ENCODE measurements around the gene TPST1.

The TPST1 gene

DNA sequence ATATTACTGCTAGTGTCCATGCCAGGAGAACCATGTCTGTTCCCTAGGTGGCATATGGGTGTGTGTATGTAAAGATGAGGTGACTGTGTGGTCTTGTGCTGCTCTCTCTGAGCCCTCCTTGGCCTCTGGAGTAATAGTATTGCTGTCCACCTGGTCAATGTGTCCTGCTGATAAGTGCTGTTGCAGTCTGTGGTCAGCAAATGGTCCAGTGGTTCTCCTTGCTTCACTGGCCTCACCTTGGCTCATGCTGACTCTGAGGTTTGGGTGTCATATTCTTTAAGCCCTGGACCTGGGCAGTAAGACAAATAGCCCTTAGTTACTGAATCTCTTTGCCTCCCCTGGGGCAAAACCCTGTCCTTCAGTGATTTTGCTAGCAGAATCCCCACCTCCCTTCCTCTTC lies 56.8 kb downstream of the TPST1 start:
- H3K4me1 Mint-ChIP-seq = no peaks in the 10 kb centered on the region
- no peaks in the 10 kb centered on the region for H3K27me3 Mint-ChIP-seq (ENCODE audit: low read depth)
- peaks cover 38% of the 10 kb centered on the region for H3K9me3 Mint-ChIP-seq
- no peak overlapping the region for H3K4me3 Mint-ChIP-seq
- H3K27ac Mint-ChIP-seq = no peak overlapping the region
- peaks cover 48% of the 10 kb centered on the region for H3K36me3 Mint-ChIP-seq (ENCODE audit: low read depth)
- TF ChIP-seq, protein P1, sequence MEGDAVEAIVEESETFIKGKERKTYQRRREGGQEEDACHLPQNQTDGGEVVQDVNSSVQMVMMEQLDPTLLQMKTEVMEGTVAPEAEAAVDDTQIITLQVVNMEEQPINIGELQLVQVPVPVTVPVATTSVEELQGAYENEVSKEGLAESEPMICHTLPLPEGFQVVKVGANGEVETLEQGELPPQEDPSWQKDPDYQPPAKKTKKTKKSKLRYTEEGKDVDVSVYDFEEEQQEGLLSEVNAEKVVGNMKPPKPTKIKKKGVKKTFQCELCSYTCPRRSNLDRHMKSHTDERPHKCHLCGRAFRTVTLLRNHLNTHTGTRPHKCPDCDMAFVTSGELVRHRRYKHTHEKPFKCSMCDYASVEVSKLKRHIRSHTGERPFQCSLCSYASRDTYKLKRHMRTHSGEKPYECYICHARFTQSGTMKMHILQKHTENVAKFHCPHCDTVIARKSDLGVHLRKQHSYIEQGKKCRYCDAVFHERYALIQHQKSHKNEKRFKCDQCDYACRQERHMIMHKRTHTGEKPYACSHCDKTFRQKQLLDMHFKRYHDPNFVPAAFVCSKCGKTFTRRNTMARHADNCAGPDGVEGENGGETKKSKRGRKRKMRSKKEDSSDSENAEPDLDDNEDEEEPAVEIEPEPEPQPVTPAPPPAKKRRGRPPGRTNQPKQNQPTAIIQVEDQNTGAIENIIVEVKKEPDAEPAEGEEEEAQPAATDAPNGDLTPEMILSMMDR (IDR thresholded peaks at IDR 0.05; ENCODE audit: unreplicated experiment in 3 of 3) = no peak

DNA sequence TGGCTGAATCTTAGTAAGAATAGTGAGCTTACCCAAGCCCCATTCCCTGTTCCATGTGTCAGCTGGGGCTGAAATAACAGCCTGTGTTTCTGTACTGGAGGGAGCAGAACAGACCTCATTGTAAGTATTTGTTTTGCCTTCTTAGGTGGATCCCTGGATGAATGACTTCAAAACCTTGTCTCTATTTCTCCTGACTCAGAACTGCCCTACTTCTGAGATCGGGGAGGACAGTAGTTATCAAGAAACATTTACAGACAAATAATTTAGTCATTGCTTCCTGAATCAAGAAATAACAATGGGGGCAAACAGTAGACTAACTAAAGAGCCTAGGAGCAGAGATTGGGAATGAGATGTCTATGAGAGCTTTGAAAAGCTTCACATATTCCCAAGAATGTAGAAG lies 58.8 kb downstream of the TPST1 start:
- Mint-ChIP-seq H3K27me3 (ENCODE audit: low read depth) (no peaks in the 10 kb centered on the region), H3K36me3 (ENCODE audit: low read depth) (peaks cover 54% of the 10 kb centered on the region), H3K4me3 (no peak overlapping the region), H3K4me1 (no peaks in the 10 kb centered on the region), H3K27ac (no peak overlapping the region), H3K9me3 (peaks cover 45% of the 10 kb centered on the region)
- TF ChIP-seq, protein P1 (IDR thresholded peaks at IDR 0.05; ENCODE audit: unreplicated experiment in 3 of 3) = no peak

DNA sequence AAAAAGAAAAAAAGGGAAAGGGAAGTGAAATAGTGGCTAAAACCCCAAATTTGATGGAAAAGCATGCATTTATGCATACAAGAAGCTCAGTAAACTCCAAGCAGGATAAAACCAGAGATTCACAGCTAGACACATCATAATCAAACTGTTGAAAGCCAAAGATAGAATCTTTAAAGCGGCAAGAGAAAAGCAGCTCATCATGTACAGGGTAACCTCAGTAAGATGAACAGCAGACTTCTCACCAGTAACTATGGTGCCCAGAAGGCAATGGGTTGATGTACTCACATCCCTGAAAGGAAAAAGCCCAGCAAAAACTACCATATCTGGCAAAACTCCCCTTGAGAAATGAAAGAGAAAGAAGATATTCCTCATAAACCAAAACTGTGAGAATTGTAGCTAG lies 60.4 kb downstream of the TPST1 start:
- Mint-ChIP-seq H3K36me3 (ENCODE audit: low read depth) (peaks cover 61% of the 10 kb centered on the region), H3K4me3 (no peak overlapping the region), H3K27ac (no peak overlapping the region), H3K9me3 (peaks cover 45% of the 10 kb centered on the region), H3K27me3 (ENCODE audit: low read depth) (no peaks in the 10 kb centered on the region), H3K4me1 (no peaks in the 10 kb centered on the region)
- TF ChIP-seq, protein P1 (IDR thresholded peaks at IDR 0.05; ENCODE audit: unreplicated experiment in 3 of 3) = no peak

DNA sequence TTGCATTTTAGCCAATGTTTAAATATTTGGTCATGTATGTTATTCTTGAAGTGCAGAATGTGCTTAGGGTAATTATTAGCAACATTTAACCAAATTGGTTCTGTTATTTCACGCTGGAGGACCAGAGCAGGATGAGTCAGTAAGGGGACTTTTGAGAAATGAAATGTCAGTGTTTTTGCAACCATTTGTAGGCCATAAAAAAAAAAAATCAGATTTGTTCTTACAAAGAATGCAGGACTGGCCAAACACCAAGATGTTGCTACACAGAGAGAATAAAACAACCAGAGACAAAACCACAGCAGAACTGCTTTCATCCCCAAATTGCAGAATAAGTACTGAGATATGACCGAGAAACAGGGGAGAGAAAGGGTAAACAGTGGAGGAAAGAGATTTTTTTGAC lies 62.1 kb downstream of the TPST1 start:
- Mint-ChIP-seq H3K4me3 (no peak overlapping the region), H3K27ac (no peak overlapping the region), H3K27me3 (ENCODE audit: low read depth) (no peaks in the 10 kb centered on the region), H3K9me3 (peaks cover 48% of the 10 kb centered on the region), H3K36me3 (ENCODE audit: low read depth) (peaks cover 68% of the 10 kb centered on the region), H3K4me1 (no peaks in the 10 kb centered on the region)
- TF ChIP-seq, protein P1 (IDR thresholded peaks at IDR 0.05; ENCODE audit: unreplicated experiment in 3 of 3) = no peak

DNA sequence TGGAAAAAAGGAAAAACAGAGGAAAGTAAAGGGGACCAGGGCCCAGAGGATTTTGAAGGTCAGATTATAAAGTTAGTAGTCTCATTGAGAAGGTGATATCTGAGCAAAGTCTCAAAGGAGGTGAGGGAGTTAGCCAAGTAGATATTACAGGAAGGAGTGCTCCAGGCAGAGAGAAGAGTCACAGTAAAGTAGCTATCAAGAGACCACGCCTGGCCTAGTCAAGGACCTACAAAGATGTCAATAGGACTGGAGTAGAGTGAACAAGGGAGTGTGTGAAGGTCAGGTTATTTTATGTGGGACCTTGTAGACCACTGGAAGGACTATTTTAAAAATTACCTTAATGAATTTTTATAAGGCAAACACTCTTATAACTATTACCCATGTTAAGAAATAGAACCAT lies 64.8 kb downstream of the TPST1 start:
- Mint-ChIP-seq H3K4me1 (no peaks in the 10 kb centered on the region), H3K9me3 (peaks cover 43% of the 10 kb centered on the region), H3K36me3 (ENCODE audit: low read depth) (peaks cover 61% of the 10 kb centered on the region), H3K4me3 (no peak overlapping the region), H3K27ac (no peak overlapping the region), H3K27me3 (ENCODE audit: low read depth) (no peaks in the 10 kb centered on the region)
- TF ChIP-seq, protein P1 (IDR thresholded peaks at IDR 0.05; ENCODE audit: unreplicated experiment in 3 of 3) = no peak

DNA sequence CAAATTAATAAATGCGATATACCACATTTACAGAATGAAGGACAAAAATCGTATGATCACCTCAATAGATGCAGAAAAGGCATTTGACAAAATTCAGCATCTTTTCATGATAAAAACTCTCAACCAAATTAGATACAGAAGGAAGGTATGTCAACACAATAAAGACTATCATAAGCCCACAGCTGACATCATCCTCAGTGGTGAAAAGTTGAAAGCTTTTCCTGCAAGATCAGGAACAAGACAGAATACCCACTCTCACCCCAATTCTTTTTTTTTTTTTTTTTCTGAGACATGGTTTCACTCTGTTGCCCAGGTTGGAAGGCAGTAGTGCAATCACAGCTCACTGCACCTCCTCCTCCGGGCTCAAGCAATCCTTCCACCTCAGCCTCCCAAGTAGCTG lies 67.2 kb downstream of the TPST1 start:
- Mint-ChIP-seq H3K4me3 (no peak overlapping the region), H3K27ac (no peak overlapping the region), H3K9me3 (peaks cover 21% of the 10 kb centered on the region), H3K36me3 (ENCODE audit: low read depth) (peaks cover 42% of the 10 kb centered on the region), H3K4me1 (no peaks in the 10 kb centered on the region), H3K27me3 (ENCODE audit: low read depth) (no peaks in the 10 kb centered on the region)
- TF ChIP-seq, protein P1 (IDR thresholded peaks at IDR 0.05; ENCODE audit: unreplicated experiment in 3 of 3) = no peak
